Measurements from ENCODE around the gene PCDHGB4.

- TF ChIP-seq CTCF (IDR thresholded peaks at IDR 0.05) = no peak
- no peak for TF ChIP-seq POLR2A (IDR thresholded peaks at IDR 0.05)
Observed at GRCh38 chr5:141398608-141399007, 11.1 kb downstream of the PCDHGB4 start.

Measured in uterus (tissue), 2 donors.